ENCODE results near the gene ASTN1. TPM values are rescaled to one million over a fixed set of nuclear protein-coding genes. Genes with fewer than 3 reads are reported as not detected.

The ASTN1 gene
- total and polyA plus RNA-seq, 2 of the 4 experiments (the other 2 are of a cell fraction), result under 0.01 to 0.07 TPM

DNA sequence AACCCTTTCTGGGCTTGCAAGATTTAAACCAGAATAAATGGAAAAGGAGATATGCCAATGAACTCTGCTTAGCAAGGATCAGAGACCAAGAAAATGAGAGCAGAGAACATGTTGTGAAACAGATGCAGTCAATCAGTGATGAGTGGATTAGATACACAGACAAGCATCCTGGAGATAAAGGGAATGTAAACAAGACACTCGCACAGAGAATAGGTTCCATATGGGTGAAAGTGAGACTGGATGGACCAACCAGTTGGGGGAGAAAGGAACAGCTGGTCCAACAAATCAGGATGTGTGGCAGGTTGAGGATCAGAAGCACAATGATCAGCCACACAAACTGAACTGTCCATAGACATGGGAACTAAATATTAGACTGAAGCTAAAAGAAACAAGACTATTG lies 338.2 kb downstream of the ASTN1 start:
- CTCF ChIA-PET, result no interaction called here
- in situ Hi-C loops (cut with MboI; ENCODE audit: low sequenced_read_pairs), result no loop called here
- H2BK5ac ChIP-seq (ENCODE audit: low read depth, low read length, poor library complexity, severe bottlenecking), result no peak overlapping the region

More for the DNA sequence above, 338.2 kb downstream of the ASTN1 start:
- ATAC-seq (ENCODE audit: low read depth), result no peak
- H2BK120ac ChIP-seq (ENCODE audit: low read depth, low read length), result no peak overlapping the region
- no peak overlapping the region for H2AK9ac ChIP-seq (replicated peaks; ENCODE audit: low read depth, low read length, poor library complexity)
- no peak overlapping the region for H3K4me2 ChIP-seq (ENCODE audit: low read depth, low read length)
- dilution Hi-C loops (cut with HindIII; ENCODE audit: low sequenced_read_pairs, unreplicated experiment) (no loop called here), intact Hi-C loops (cut with micrococcal nuclease) (no loop called here)
- H4K8ac ChIP-seq (ENCODE audit: low read depth in 2 of 2, low read length in 2 of 2), result no peak overlapping the region
- H2BK15ac ChIP-seq (ENCODE audit: low read depth, low read length), result no peak overlapping the region
- POLR2A ChIA-PET (ENCODE audit: unreplicated experiment), result no interaction called here
- H3K79me1 ChIP-seq (ENCODE audit: low read depth in 1 of 2, low read length in 2 of 2), result no peaks in the 10 kb centered on the region
- no CpG with 5 or more reads among the region's 1 CpG for WGBS, 2 experiments (ENCODE audit: extremely low coverage in 2 of 2, insufficient read length in 1 of 2)
- no peak overlapping the region for H2BK20ac ChIP-seq (ENCODE audit: low read depth, low read length)
- no peaks in the 10 kb centered on the region for H3K36me3 ChIP-seq (ENCODE audit: control insufficient read depth, insufficient read depth, low read length)
- no peak overlapping the region for H2AFZ ChIP-seq (replicated peaks; ENCODE audit: low read length, poor library complexity)
- H3K4me1 ChIP-seq (ENCODE audit: control insufficient read depth, insufficient read depth, low read length), result no peaks in the 10 kb centered on the region
- H3K9ac ChIP-seq (ENCODE audit: low read depth, low read length), result no peak overlapping the region
- H2AK5ac ChIP-seq (ENCODE audit: low read depth, low read length), result no peak overlapping the region
- H4K91ac ChIP-seq (ENCODE audit: insufficient read depth, low read depth, low read length), result no peak overlapping the region
- no peaks in the 10 kb centered on the region for H3K27me3 ChIP-seq (ENCODE audit: control insufficient read depth, insufficient read depth, low read length)
- BruUV-seq (replicated peaks), result no TSS peak
- no peak overlapping the region for H3K18ac ChIP-seq (ENCODE audit: low read depth, low read length)
- DNase-seq, result no peak
- TF ChIP-seq RCOR1 (IDR thresholded peaks at IDR 0.05; ENCODE audit: insufficient replicate concordance, low read length), result no peak
- no peak for TF ChIP-seq MAFK (IDR thresholded peaks at IDR 0.05; ENCODE audit: low read depth, low read length)
- no peak for TF ChIP-seq SMC3 (IDR thresholded peaks at IDR 0.05; ENCODE audit: low read depth, low read length)
- TF ChIP-seq RFX5 (IDR thresholded peaks at IDR 0.05; ENCODE audit: low read depth, low read length), result no peak
- TF ChIP-seq CTCF (conservative IDR thresholded peaks at IDR 0.05; ENCODE audit: low read depth, low read length), result no peak
- TF ChIP-seq FOS (IDR thresholded peaks at IDR 0.05; ENCODE audit: low read depth, low read length), result no peak
- no peak for TF ChIP-seq CHD1 (IDR thresholded peaks at IDR 0.05; ENCODE audit: low read depth, low read length)
- no peak for TF ChIP-seq ELK1 (IDR thresholded peaks at IDR 0.05; ENCODE audit: borderline replicate concordance, low read depth, low read length)
- TF ChIP-seq CEBPB (IDR thresholded peaks at IDR 0.05; ENCODE audit: low read depth, low read length), result no peak
- no peak overlapping the region for H3K4ac ChIP-seq (ENCODE audit: low read depth, low read length)
- H3K14ac ChIP-seq (replicated peaks; ENCODE audit: low read depth, low read length), result no peak overlapping the region
- no peak overlapping the region for H3K4me3 ChIP-seq (ENCODE audit: insufficient read depth, low read depth, low read length)
- H3K23ac ChIP-seq (ENCODE audit: low read depth, low read length), result no peak overlapping the region
- H3K9me3 ChIP-seq (ENCODE audit: control insufficient read depth, insufficient read depth, low read length), result no peaks in the 10 kb centered on the region
- no peaks in the 10 kb centered on the region for H3K9me1 ChIP-seq (ENCODE audit: insufficient read depth, low read length)
- H3K56ac ChIP-seq (ENCODE audit: extremely low read depth, insufficient read depth, low read length), result no peak overlapping the region
- H3K27ac ChIP-seq (ENCODE audit: insufficient read depth, low read length), result no peak overlapping the region
- no peaks in the 10 kb centered on the region for H4K20me1 ChIP-seq (ENCODE audit: insufficient read depth, low read length)
- no peak overlapping the region for H4K5ac ChIP-seq (ENCODE audit: low read depth, low read length)

Data from IMR-90 (cell line).